Central memory CD8-positive, alpha-beta T cell (primary cell): Measurements from ENCODE around the gene PIBF1.
A peak's percentile ranks its signal among the peaks of the same experiment; 100 is the strongest.

Experiments
- ATAC-seq: fragments of 150-1000 bp; cut with Tn5 transposase; replicated peaks from 2 replicates; pipeline ENCODE4 v1.10.0; 2022; ENCODE audit warnings: mild to moderate bottlenecking, moderate FRiP score, moderate number of reproducible peaks; ENCODE audit not compliant: poor library complexity, severe bottlenecking; ENCODE audit errors: extremely low read depth
- DNase-seq, 2 donors: peaks; one replicate each; pipeline ENCODE4 v3.0.0; 2021; ENCODE audit warnings: low spot score in 2 of 2
- H3K27ac Mint-ChIP-seq: one replicate; pipeline ENCODE4 v1.8.0; 2022; ENCODE audit warnings: low read depth, mild to moderate bottlenecking, moderate library complexity, mixed read lengths
- H3K27me3 Mint-ChIP-seq: one replicate; pipeline ENCODE4 v1.8.0; 2022; ENCODE audit warnings: mixed read lengths
- H3K36me3 Mint-ChIP-seq: one replicate; pipeline ENCODE4 v1.8.0; 2022; ENCODE audit warnings: mild to moderate bottlenecking, moderate library complexity, mixed read lengths; ENCODE audit not compliant: insufficient read depth
- H3K4me1 Mint-ChIP-seq: one replicate; pipeline ENCODE4 v1.8.0; 2022; ENCODE audit warnings: mixed read lengths
- H3K4me3 Mint-ChIP-seq: one replicate; pipeline ENCODE4 v1.8.0; 2022; ENCODE audit warnings: mild to moderate bottlenecking, moderate library complexity, mixed read lengths
- H3K9me3 Mint-ChIP-seq: one replicate; pipeline ENCODE4 v1.8.0; 2022; ENCODE audit warnings: mixed read lengths

Gene PIBF1

DNA sequence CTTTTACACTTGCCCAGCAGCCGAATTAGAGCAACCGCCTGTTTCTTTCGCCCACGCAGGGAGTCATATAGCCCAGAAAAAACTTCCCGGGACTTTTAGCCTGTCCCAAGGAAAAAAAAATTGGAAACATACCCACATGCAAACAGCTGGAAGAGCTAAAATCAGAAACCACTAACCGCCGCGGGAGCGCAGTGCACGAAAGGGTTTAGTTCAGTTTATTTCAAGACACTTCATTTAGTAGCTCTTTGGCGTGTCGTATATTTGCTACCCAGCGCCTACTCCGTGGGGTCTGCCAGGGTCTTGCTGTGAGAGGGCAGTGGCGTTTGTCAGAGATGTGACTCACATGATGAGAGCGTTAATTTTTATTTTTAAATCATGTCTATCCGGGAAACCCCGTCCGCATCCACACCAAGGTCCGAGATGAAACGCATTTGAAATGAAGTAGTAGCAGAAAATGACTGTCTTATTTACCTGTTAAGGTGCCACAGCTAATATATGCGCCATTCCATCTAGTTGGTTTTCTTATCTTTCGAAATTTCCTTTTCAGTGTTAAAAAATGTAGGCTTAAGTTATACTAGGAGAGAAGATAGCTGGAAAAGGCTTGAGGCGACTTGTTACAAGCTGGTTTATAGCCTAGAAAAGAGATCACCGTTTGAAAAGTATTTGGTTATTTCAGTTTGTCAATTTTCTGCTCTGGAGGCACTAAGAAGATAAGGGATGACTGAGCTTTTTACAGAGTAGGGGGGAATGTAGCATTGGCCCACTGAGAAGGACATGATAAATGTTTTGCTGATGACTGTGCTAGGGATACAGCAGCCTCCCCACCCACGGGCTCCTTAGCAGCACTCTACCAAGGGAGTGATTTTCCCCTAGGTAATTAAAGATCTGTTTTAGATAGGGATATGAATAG is 278.6 kb downstream of the PIBF1 start:
- Mint-ChIP-seq H3K27ac (no peak overlapping the region), H3K4me1 (peaks cover 17% of the 10 kb centered on the region), H3K4me3 (peak overlapping the region; percentile 61), H3K27me3 (peaks cover 49% of the 10 kb centered on the region), H3K36me3 (peaks cover 8% of the 10 kb centered on the region), H3K9me3 (no peaks in the 10 kb centered on the region)
- ATAC-seq (no peak), DNase-seq (no peak)

DNA sequence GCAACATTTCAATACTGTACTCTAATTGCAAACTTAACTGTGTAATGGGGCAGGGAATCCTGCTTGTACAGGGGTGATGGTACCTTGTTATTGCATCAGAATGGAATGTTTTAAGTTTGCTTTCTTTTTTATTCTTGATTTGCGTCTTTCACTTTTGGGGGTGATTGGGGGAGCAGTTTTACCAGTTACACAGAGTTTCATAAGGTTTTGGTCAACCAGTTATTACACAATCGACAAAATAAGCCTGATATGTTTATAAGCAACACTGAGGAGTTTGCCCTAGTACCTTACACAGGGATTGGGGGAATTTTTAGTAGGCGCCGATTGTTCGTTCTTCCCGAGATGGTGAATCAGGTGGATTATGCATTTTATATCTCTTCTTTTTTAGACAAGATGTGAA is 279.5 kb downstream of the PIBF1 start:
- Mint-ChIP-seq H3K4me3 (no peak overlapping the region), H3K36me3 (peaks cover 8% of the 10 kb centered on the region), H3K27ac (no peak overlapping the region), H3K27me3 (peaks cover 39% of the 10 kb centered on the region), H3K4me1 (peaks cover 17% of the 10 kb centered on the region), H3K9me3 (no peaks in the 10 kb centered on the region)
- ATAC-seq: no peak
- DNase-seq: no peak

DNA sequence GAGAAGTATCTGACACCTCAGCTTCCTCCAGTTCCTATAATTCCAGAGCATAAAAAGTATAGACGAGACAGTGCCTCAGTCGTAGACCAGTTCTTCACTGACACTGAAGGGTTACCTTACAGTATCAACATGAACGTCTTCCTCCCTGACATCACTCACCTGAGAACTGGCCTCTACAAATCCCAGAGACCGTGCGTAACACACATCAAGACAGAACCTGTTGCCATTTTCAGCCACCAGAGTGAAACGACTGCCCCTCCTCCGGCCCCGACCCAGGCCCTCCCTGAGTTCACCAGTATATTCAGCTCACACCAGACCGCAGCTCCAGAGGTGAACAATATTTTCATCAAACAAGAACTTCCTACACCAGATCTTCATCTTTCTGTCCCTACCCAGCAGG is 279.9 kb downstream of the PIBF1 start:
- Mint-ChIP-seq H3K4me1 (peaks cover 17% of the 10 kb centered on the region), H3K27me3 (peaks cover 36% of the 10 kb centered on the region), H3K4me3 (no peak overlapping the region), H3K27ac (no peak overlapping the region), H3K9me3 (no peaks in the 10 kb centered on the region), H3K36me3 (peaks cover 8% of the 10 kb centered on the region)
- ATAC-seq (no peak), DNase-seq (no peak)

DNA sequence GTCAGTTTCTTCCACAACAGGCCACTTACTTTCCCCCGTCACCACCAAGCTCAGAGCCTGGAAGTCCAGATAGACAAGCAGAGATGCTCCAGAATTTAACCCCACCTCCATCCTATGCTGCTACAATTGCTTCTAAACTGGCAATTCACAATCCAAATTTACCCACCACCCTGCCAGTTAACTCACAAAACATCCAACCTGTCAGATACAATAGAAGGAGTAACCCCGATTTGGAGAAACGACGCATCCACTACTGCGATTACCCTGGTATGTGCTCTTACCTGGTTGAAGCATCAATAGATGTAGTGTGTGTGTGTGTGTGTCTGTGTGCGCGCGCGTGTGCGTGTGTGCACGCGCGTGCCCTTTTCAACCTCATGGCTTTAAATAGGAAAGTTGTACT is 280.5 kb downstream of the PIBF1 start:
- DNase-seq (no peak), ATAC-seq (no peak)
- no peak overlapping the region for H3K27ac Mint-ChIP-seq
- peaks cover 17% of the 10 kb centered on the region for H3K4me1 Mint-ChIP-seq
- H3K4me3 Mint-ChIP-seq: no peak overlapping the region
- H3K27me3 Mint-ChIP-seq: peaks cover 30% of the 10 kb centered on the region
- peaks cover 8% of the 10 kb centered on the region for H3K36me3 Mint-ChIP-seq
- no peaks in the 10 kb centered on the region for H3K9me3 Mint-ChIP-seq

DNA sequence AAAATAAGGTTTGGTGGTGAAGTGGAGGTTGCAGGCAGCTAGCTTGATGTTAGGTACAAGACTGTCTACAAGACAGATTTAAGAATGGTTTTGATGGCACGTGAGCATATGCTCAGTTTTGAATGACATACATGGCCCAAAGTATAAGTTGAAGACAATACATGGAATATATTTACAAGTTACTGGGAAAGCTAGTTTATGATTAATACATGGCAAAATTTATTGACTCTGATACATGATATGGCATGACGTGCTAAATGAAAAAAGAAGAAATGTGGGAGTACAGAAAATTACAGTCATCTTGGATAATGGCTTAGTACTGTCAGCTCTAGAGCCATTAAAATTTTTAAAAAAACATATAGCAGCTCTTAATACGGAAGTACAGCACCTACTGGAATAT is 281.2 kb downstream of the PIBF1 start:
- Mint-ChIP-seq H3K27ac (no peak overlapping the region), H3K4me1 (peaks cover 16% of the 10 kb centered on the region), H3K36me3 (peaks cover 8% of the 10 kb centered on the region), H3K27me3 (peaks cover 23% of the 10 kb centered on the region), H3K9me3 (no peaks in the 10 kb centered on the region), H3K4me3 (no peak overlapping the region)
- ATAC-seq (no peak), DNase-seq (no peak)

DNA sequence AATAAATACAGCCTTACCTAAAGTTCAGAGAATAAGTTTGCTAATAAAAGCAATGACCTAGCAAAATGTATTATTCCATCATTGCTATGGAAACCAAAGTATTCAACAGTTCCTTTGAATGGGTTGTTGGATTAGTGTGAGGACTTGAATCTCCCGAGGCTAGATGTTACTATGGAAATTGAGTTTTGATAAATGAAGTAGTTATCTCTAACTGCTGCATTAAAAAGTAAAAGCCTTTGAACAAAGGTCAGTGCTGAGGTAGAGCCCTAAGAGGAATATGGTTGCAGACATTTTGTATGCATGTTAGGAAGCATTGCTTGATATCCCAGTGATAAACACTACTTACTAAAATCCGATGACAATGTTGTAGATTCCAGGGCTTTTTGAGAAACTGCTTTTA is 283.1 kb downstream of the PIBF1 start:
- Mint-ChIP-seq H3K27ac (no peak overlapping the region), H3K36me3 (peaks cover 3% of the 10 kb centered on the region), H3K4me1 (peaks cover 6% of the 10 kb centered on the region), H3K4me3 (no peak overlapping the region), H3K27me3 (peaks cover 14% of the 10 kb centered on the region), H3K9me3 (no peaks in the 10 kb centered on the region)
- no peak for DNase-seq
- no peak for ATAC-seq

DNA sequence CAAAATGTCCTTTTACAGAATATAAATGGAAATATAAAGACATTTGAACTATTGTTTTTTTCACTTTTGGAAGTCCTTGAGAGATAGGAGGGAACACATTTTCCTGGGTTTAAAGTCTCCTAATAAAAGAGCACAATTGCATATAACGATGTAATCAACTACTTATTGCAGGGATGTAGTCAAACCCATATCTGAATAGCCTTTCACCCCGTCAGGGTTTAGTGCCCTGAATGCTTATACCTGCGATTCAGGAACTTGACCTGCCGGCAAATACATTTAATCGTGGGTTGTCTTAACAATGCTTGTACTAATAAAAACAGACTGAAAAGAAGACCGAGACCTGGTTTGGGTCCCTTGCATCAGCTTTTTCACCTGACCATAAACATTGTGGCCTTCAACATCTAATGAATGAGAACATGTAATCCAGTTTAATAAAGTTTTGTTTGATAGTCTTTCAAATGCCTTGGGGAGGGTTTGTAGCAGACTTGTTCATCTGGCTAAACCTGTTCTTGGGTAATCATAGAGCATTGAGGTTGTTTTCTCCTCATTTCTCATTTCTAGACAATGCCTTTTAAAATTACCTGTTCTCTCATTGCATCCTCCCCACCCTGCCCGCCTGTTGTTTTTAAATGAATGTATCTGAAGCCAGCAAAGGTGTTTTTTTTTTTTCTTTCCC is 283.9 kb downstream of the PIBF1 start:
- DNase-seq: no peak
- no peaks in the 10 kb centered on the region for H3K9me3 Mint-ChIP-seq
- no peak overlapping the region for H3K27ac Mint-ChIP-seq
- H3K36me3 Mint-ChIP-seq: peaks cover 3% of the 10 kb centered on the region
- no peak overlapping the region for H3K4me3 Mint-ChIP-seq
- H3K4me1 Mint-ChIP-seq: no peaks in the 10 kb centered on the region
- peaks cover 14% of the 10 kb centered on the region for H3K27me3 Mint-ChIP-seq
- no peak for ATAC-seq
